CD8-positive, alpha-beta memory T cell (primary cell): ENCODE data around the gene TBC1D22B. TPM values are rescaled to one million over a fixed set of nuclear protein-coding genes. Genes with fewer than 3 reads are reported as not detected.
"Not testable (repeated sequence)": the region's sequence is repeated elsewhere in the genome, so short reads cannot be mapped to it uniquely, and the experiment has no call there.

Experiments
- CTCF ChIA-PET: fragments of 350-600 bp; sonication (Branson Sonifier 250); formaldehyde crosslinking; loops from one replicate; lab custom pipeline; 2021; ENCODE audit warnings: antibody characterized with exemption; lab: Charles Lee
- POLR2A ChIA-PET: fragments of 350-600 bp; sonication (Branson Sonifier 250); formaldehyde crosslinking; loops from one replicate; lab custom pipeline; 2021; ENCODE audit warnings: antibody characterized with exemption; lab: Charles Lee
- DNase-seq, 5 donors: peaks; one replicate each; pipeline versions ENCODE4 v3.0.0 to v3.0.0-alpha.2; 2020 to 2022; ENCODE audit warnings: mixed read lengths in 1 of 5
- H3K27ac ChIP-seq: one replicate; pipeline ENCODE4 v1.7.0; 2013; ENCODE audit warnings: low read depth, mild to moderate bottlenecking, low read length, moderate library complexity
- H3K27me3 ChIP-seq: 2 replicates; pipeline ENCODE4 v1.7.0; 2013; ENCODE audit warnings: low read length, mild to moderate bottlenecking; ENCODE audit not compliant: insufficient read depth, poor library complexity, severe bottlenecking
- H3K36me3 ChIP-seq: 2 replicates; pipeline ENCODE4 v1.7.0; 2013; ENCODE audit warnings: mild to moderate bottlenecking, low read length, moderate library complexity; ENCODE audit not compliant: insufficient read depth
- H3K4me1 ChIP-seq: 2 replicates; pipeline ENCODE4 v1.7.0; 2013; ENCODE audit warnings: mild to moderate bottlenecking, low read length, moderate library complexity; ENCODE audit not compliant: insufficient read depth
- H3K4me3 ChIP-seq: 2 replicates; pipeline ENCODE4 v1.7.0; 2013; ENCODE audit warnings: mild to moderate bottlenecking, low read length
- H3K9me3 ChIP-seq: 2 replicates; pipeline ENCODE4 v1.7.0; 2013; ENCODE audit warnings: mild to moderate bottlenecking, low read length
- H3K27ac Mint-ChIP-seq, 8 donors: one replicate each; pipeline ENCODE4 v1.8.0; 2020 to 2021; ENCODE audit warnings: mixed read lengths in 8 of 8, mild to moderate bottlenecking in 6 of 8, inconsistent platforms in 3 of 8, moderate library complexity in 3 of 8
- H3K27me3 Mint-ChIP-seq, 2 donors: one replicate each; pipeline ENCODE4 v1.8.0; 2020 to 2021; ENCODE audit warnings: mixed read lengths in 2 of 2, mild to moderate bottlenecking in 1 of 2, moderate library complexity in 1 of 2
- H3K36me3 Mint-ChIP-seq, 3 donors: one replicate each; pipeline ENCODE4 v1.8.0; 2020 to 2021; ENCODE audit warnings: mixed read lengths in 3 of 3, inconsistent platforms in 1 of 3, mild to moderate bottlenecking in 1 of 3
- H3K4me1 Mint-ChIP-seq, 3 donors: one replicate each; pipeline ENCODE4 v1.8.0; 2020 to 2021; ENCODE audit warnings: mixed read lengths in 3 of 3, inconsistent platforms in 1 of 3, mild to moderate bottlenecking in 1 of 3
- H3K4me3 Mint-ChIP-seq, 7 donors: one replicate each; pipeline ENCODE4 v1.8.0; 2020 to 2021; ENCODE audit warnings: mixed read lengths in 7 of 7, mild to moderate bottlenecking in 6 of 7, moderate library complexity in 4 of 7, inconsistent platforms in 2 of 7
- H3K9me3 Mint-ChIP-seq, 5 donors: one replicate each; pipeline ENCODE4 v1.8.0; 2020 to 2022; ENCODE audit warnings: mixed read lengths in 5 of 5, mild to moderate bottlenecking in 3 of 5, moderate library complexity in 2 of 5, inconsistent platforms in 1 of 5
- polyA plus RNA-seq: library from polyadenylated mRNA; unstranded; fragments of 300-500 nt; fragmentation: Illumina TruSeq; gene quantifications from one replicate; pipeline ENCODE4 v1.2.3, GENCODE V29; 2021
- total RNA-seq, 2 experiments: library from RNA; stranded (reverse); gene quantifications; one replicate each; pipeline ENCODE4 v1.2.3, GENCODE V29; 2021

The TBC1D22B gene
- total and polyA plus RNA-seq, 3 experiments from 2014 or later, result 11.2 to 14.4 (median 14.4) TPM

- peaks cover 7 to 13% of the 10 kb centered on the region in 2 donors for H3K27me3 Mint-ChIP-seq
- H3K4me3 ChIP-seq, DNase-seq, H3K27ac ChIP-seq, H3K9me3 Mint-ChIP-seq, POLR2A ChIA-PET, H3K36me3 ChIP-seq, H3K4me1 Mint-ChIP-seq, CTCF ChIA-PET, H3K36me3 Mint-ChIP-seq, H3K9me3 ChIP-seq, H3K27ac Mint-ChIP-seq, H3K27me3 ChIP-seq, H3K4me1 ChIP-seq, H3K4me3 Mint-ChIP-seq: not testable (repeated sequence)
Measured at GRCh38 chr6:37338317-37338716, 80.7 kb downstream of the TBC1D22B start.

- H3K36me3 ChIP-seq, result no peaks in the 10 kb centered on the region
- no peak overlapping the region for H3K4me3 ChIP-seq
- H3K9me3 ChIP-seq, result no peaks in the 10 kb centered on the region
- CTCF ChIA-PET, result no interaction called here
- no peaks in the 10 kb centered on the region for H3K27me3 ChIP-seq
- Mint-ChIP-seq H3K4me1 (no peaks in the 10 kb centered on the region), H3K9me3 (no peaks in the 10 kb centered on the region), H3K4me3 (no peak overlapping the region), H3K27ac (no peak overlapping the region), H3K27me3 (peaks cover 7 to 18% of the 10 kb centered on the region in 2 donors), H3K36me3 (peaks cover 0 to 5% (median 0%) of the 10 kb centered on the region in 3 donors)
- no peak overlapping the region for H3K27ac ChIP-seq
- no peaks in the 10 kb centered on the region for H3K4me1 ChIP-seq
- POLR2A ChIA-PET, result no interaction called here
- DNase-seq, result no peak
Measured at GRCh38 chr6:37338745-37339255, 81.2 kb downstream of the TBC1D22B start.

GRCh38 chr6:37339741-37340638 is 82.4 kb downstream of the TBC1D22B start:
- no peaks in the 10 kb centered on the region for H3K27me3 ChIP-seq
- H3K9me3 ChIP-seq, result no peaks in the 10 kb centered on the region

GRCh38 chr6:37340639-37340943 is 83.0 kb downstream of the TBC1D22B start:
- H3K36me3 Mint-ChIP-seq, result peaks cover 0 to 5% (median 0%) of the 10 kb centered on the region in 3 donors
- no peak overlapping the region for H3K27ac Mint-ChIP-seq
- Histone ChIP-seq H3K27ac (no peak overlapping the region), H3K36me3 (no peaks in the 10 kb centered on the region), H3K4me3 (no peak overlapping the region), H3K9me3 (no peaks in the 10 kb centered on the region), H3K4me1 (no peaks in the 10 kb centered on the region), H3K27me3 (no peaks in the 10 kb centered on the region)
- no peak overlapping the region for H3K4me3 Mint-ChIP-seq
- no peak for DNase-seq
- peaks cover 7 to 26% of the 10 kb centered on the region in 2 donors for H3K27me3 Mint-ChIP-seq
- no peaks in the 10 kb centered on the region for H3K4me1 Mint-ChIP-seq
- ChIA-PET POLR2A (no interaction called here), CTCF (interaction anchor here (1.2 kb wide), 1 partner anchor 15 kb away, joined by 4 read pairs; no protein-coding TSS in a partner anchor)
- no peaks in the 10 kb centered on the region for H3K9me3 Mint-ChIP-seq

More at GRCh38 chr6:37339741-37340638, 82.4 kb downstream of the TBC1D22B start:
- ChIA-PET POLR2A (no interaction called here), CTCF (interaction anchor here (1.2 kb wide), 1 partner anchor 14 kb away, joined by 4 read pairs; no protein-coding TSS in a partner anchor)
- Mint-ChIP-seq H3K9me3 (no peaks in the 10 kb centered on the region), H3K4me3 (no peak overlapping the region), H3K27ac (peak overlapping the region in 1 of 8 donors; percentile 57), H3K36me3 (peaks cover 0 to 5% (median 0%) of the 10 kb centered on the region in 3 donors), H3K27me3 (peaks cover 7 to 26% of the 10 kb centered on the region in 2 donors), H3K4me1 (no peaks in the 10 kb centered on the region)
- no peak overlapping the region for H3K4me3 ChIP-seq
- DNase-seq, result no peak
- no peak overlapping the region for H3K27ac ChIP-seq
- no peaks in the 10 kb centered on the region for H3K36me3 ChIP-seq
- H3K4me1 ChIP-seq, result no peaks in the 10 kb centered on the region

- no peaks in the 10 kb centered on the region for H3K27me3 ChIP-seq
- peaks cover 0 to 1% (median 0%) of the 10 kb centered on the region in 3 donors for H3K36me3 Mint-ChIP-seq
- H3K9me3 Mint-ChIP-seq, result no peaks in the 10 kb centered on the region
- POLR2A ChIA-PET, result no interaction called here
- H3K9me3 ChIP-seq, result no peaks in the 10 kb centered on the region
- no peak overlapping the region for H3K27ac ChIP-seq
- no peak overlapping the region for H3K4me3 ChIP-seq
- no peak overlapping the region for H3K27ac Mint-ChIP-seq
- CTCF ChIA-PET, result no interaction called here
- H3K4me1 ChIP-seq, result no peaks in the 10 kb centered on the region
- DNase-seq, result no peak
- no peak overlapping the region for H3K4me3 Mint-ChIP-seq
- H3K36me3 ChIP-seq, result no peaks in the 10 kb centered on the region
- peaks cover 11 to 33% of the 10 kb centered on the region in 2 donors for H3K27me3 Mint-ChIP-seq
- H3K4me1 Mint-ChIP-seq, result no peaks in the 10 kb centered on the region
Measured at GRCh38 chr6:37343248-37343647, 85.7 kb downstream of the TBC1D22B start.

GRCh38 chr6:37344308-37344707 is 86.7 kb downstream of the TBC1D22B start:
- CTCF ChIA-PET, result no interaction called here
- H3K9me3 Mint-ChIP-seq, result no peaks in the 10 kb centered on the region
- Histone ChIP-seq H3K4me1 (no peaks in the 10 kb centered on the region), H3K36me3 (no peaks in the 10 kb centered on the region), H3K27ac (no peak overlapping the region), H3K9me3 (no peaks in the 10 kb centered on the region), H3K4me3 (no peak overlapping the region), H3K27me3 (no peaks in the 10 kb centered on the region)
- no peaks in the 10 kb centered on the region for H3K4me1 Mint-ChIP-seq
- H3K36me3 Mint-ChIP-seq, result peaks cover 0 to 1% (median 0%) of the 10 kb centered on the region in 3 donors
- peaks cover 11 to 33% of the 10 kb centered on the region in 2 donors for H3K27me3 Mint-ChIP-seq
- no peak overlapping the region for H3K27ac Mint-ChIP-seq
- POLR2A ChIA-PET, result no interaction called here
- no peak overlapping the region for H3K4me3 Mint-ChIP-seq
- no peak for DNase-seq

- H3K9me3 Mint-ChIP-seq, H3K4me3 ChIP-seq, H3K4me3 Mint-ChIP-seq, DNase-seq, CTCF ChIA-PET, H3K4me1 Mint-ChIP-seq, H3K36me3 ChIP-seq, H3K27ac ChIP-seq, H3K36me3 Mint-ChIP-seq, H3K4me1 ChIP-seq, H3K27me3 ChIP-seq, POLR2A ChIA-PET, H3K9me3 ChIP-seq: not testable (repeated sequence)
- Mint-ChIP-seq H3K27ac (peak overlapping the region in 1 of 8 donors; percentile 14), H3K27me3 (peaks cover 11 to 33% of the 10 kb centered on the region in 2 donors)
Measured at GRCh38 chr6:37345804-37346203, 88.2 kb downstream of the TBC1D22B start.

GRCh38 chr6:37347177-37347576 is 89.6 kb downstream of the TBC1D22B start:
- no peak overlapping the region for H3K27ac ChIP-seq
- peaks cover 5 to 27% of the 10 kb centered on the region in 2 donors for H3K27me3 Mint-ChIP-seq
- H3K9me3 Mint-ChIP-seq, result no peaks in the 10 kb centered on the region
- DNase-seq, result no peak
- CTCF ChIA-PET, result no interaction called here
- no peak overlapping the region for H3K4me3 ChIP-seq
- H3K4me1 ChIP-seq, result no peaks in the 10 kb centered on the region
- no peak overlapping the region for H3K4me3 Mint-ChIP-seq
- H3K36me3 Mint-ChIP-seq, result peaks cover 0 to under 1% (median 0%) of the 10 kb centered on the region in 3 donors
- no peaks in the 10 kb centered on the region for H3K9me3 ChIP-seq
- H3K36me3 ChIP-seq, result no peaks in the 10 kb centered on the region
- no peaks in the 10 kb centered on the region for H3K27me3 ChIP-seq
- H3K4me1 Mint-ChIP-seq, result no peaks in the 10 kb centered on the region
- no peak overlapping the region for H3K27ac Mint-ChIP-seq
- POLR2A ChIA-PET, result no interaction called here
